AG04450 (cell line): Measurements from ENCODE around the gene UNK. TPM values are rescaled to one million over a fixed set of nuclear protein-coding genes. Genes with fewer than 3 reads are reported as not detected.
A peak's percentile ranks its signal among the peaks of the same experiment; 100 is the strongest.

Source experiments
- CTCF ChIA-PET: fragments of 300-600, 350-600 bp; formaldehyde crosslinking; extraction: SDS; loops from one replicate; lab custom pipeline; 2022; ENCODE audit warnings: antibody characterized with exemption, inconsistent platforms; lab: Charles Lee
- POLR2A ChIA-PET: fragments of 350-600 bp; formaldehyde crosslinking; extraction: SDS; loops from one replicate; lab custom pipeline; 2021; ENCODE audit warnings: antibody characterized with exemption, inconsistent platforms; lab: Yijun Ruan, JAX
- DNase-seq: peaks from one replicate; pipeline ENCODE4 v3.0.0-alpha.2; 2011; ENCODE audit warnings: low read depth, low spot score
- H3K27ac ChIP-seq: one replicate; pipeline ENCODE4 v1.5.1; 2012; ENCODE audit warnings: low read depth, low read length, control low read depth
- H3K27me3 ChIP-seq: one replicate; pipeline ENCODE4 v1.6.0; 2012; ENCODE audit warnings: low read length; ENCODE audit not compliant: control insufficient read depth, insufficient read depth
- H3K4me3 ChIP-seq: 2 replicates; pipeline ENCODE4 v1.5.1; 2011; ENCODE audit warnings: mild to moderate bottlenecking, low read depth, low read length, control low read depth
- H3K9me3 ChIP-seq: 2 replicates; pipeline ENCODE4 v1.5.1; 2012; ENCODE audit warnings: low read length; ENCODE audit not compliant: control insufficient read depth, insufficient read depth
- polyA plus RNA-seq: library from polyadenylated mRNA; depleted of rRNA; stranded (reverse); fragments of >200 nt; gene quantifications from 2 replicates; pipeline ENCODE4 v1.2.3, GENCODE V29; 2011
- TF ChIP-seq, protein P1 (sequence below): IDR thresholded peaks from 2 replicates; pipeline ENCODE4 v1.5.1; 2011; ENCODE audit warnings: low read depth, low read length, control low read depth, inconsistent platforms

UNK gene
- polyA plus RNA-seq, 1 experiment, result 11.4 TPM

DNA sequence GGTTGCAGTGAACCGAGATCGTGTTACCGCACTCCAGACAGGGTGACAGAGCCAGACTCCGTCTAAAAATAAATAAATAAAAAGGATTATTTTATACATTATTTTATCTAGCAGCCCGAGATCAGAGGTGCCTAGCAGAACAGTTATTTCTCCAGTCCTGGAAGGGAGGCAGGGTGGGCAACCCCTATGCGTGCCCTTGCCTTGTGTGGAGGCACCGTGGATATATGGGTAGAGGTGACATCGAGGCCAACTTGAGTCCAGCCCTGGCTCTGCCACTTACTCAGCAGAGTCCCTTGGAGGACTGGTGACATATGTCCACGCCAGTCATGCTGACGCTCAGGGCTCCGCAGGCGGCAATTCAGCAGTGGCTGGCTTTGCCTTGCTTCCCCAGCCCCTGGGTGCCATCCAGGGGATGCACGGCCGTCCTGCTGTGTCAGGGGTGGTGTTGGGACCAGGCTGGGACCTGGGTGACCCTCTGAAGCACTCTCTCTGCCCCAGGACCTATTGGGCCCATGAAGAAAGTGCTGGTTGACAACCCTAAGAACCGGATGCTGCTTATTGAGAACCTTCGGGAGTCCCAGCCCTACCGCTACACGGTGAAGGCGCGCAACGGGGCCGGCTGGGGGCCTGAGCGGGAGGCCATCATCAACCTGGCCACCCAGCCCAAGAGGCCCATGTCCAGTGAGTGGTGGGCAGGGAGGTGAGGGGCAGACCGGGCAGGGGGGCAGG, 32.8 kb upstream of the UNK start:
- Histone ChIP-seq H3K9me3 (no peaks in the 10 kb centered on the region), H3K4me3 (no peak overlapping the region), H3K27me3 (peaks cover 3% of the 10 kb centered on the region), H3K27ac (no peak overlapping the region)
- ChIA-PET CTCF (interaction anchor here (0.9 to 9.9 kb wide), 5 partner anchors 70 to 132 kb away, joined by 3 to 309 read pairs (median 85); partner anchors contain the start of gene SMIM5), POLR2A (no interaction called here)
- DNase-seq, result no peak
- TF ChIP-seq, protein P1, sequence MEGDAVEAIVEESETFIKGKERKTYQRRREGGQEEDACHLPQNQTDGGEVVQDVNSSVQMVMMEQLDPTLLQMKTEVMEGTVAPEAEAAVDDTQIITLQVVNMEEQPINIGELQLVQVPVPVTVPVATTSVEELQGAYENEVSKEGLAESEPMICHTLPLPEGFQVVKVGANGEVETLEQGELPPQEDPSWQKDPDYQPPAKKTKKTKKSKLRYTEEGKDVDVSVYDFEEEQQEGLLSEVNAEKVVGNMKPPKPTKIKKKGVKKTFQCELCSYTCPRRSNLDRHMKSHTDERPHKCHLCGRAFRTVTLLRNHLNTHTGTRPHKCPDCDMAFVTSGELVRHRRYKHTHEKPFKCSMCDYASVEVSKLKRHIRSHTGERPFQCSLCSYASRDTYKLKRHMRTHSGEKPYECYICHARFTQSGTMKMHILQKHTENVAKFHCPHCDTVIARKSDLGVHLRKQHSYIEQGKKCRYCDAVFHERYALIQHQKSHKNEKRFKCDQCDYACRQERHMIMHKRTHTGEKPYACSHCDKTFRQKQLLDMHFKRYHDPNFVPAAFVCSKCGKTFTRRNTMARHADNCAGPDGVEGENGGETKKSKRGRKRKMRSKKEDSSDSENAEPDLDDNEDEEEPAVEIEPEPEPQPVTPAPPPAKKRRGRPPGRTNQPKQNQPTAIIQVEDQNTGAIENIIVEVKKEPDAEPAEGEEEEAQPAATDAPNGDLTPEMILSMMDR, result no peak

DNA sequence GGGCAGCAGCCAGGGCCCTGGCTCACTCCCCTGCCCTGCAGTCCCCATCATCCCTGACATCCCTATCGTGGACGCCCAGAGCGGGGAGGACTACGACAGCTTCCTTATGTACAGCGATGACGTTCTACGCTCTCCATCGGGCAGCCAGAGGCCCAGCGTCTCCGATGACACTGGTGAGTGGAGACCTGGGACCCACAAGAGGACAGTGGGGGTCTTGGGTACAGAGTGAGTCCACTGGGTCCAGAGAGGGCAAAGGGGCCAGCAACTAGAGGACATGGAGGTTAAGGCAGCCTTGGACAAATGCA, 32.2 kb upstream of the UNK start:
- TF ChIP-seq, protein P1, result no peak
- DNase-seq, result no peak
- H3K4me3 ChIP-seq, result no peak overlapping the region
- no peaks in the 10 kb centered on the region for H3K9me3 ChIP-seq
- ChIA-PET POLR2A (interaction anchor here (2.1 to 2.3 kb wide), 2 partner anchors 12 to 28 kb away, joined by 12 to 18 read pairs; partner anchors contain the start of gene GALK1), CTCF (interaction anchor here (0.9 to 9.9 kb wide), 4 partner anchors 12 to 133 kb away, joined by 3 to 214 read pairs (median 34); partner anchors contain the start of genes GALK1 and SMIM5)
- no peak overlapping the region for H3K27ac ChIP-seq
- peaks cover 3% of the 10 kb centered on the region for H3K27me3 ChIP-seq

DNA sequence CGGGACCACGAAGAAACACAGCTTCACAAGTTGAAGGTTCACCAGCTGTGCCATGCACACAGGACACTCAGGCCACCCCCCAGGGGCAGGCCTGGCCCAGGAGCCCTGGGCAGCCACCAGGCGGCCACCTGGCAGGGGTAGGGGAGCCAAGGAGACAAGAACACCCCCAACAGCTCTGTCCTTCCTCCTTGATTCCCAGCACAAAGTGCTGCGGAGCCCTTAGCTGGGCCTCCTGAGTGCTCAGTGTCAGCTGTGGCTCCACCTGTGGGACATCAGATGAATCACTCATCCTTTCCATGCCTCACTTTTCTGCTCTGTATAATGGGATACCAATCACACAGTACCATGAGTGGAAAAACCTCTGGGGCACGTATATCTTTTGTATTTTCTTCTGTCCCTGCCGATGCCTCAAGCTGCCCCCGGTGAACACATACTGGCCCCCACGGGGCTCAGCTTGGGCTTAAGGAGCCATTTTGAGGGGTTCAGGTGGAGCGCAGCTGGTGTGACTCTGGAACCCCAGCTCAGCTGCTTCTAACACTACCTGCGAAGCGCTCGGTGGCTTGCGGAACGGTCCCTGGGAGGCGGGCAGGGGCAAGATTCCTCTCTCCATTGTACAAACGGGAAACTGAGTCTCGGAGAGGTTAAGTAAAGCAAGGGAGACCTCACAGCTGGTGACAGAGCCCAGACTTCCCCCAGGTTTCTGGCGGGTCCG, 31.6 kb upstream of the UNK start:
- TF ChIP-seq, protein P1, result no peak
- Histone ChIP-seq H3K27ac (no peak overlapping the region), H3K9me3 (no peaks in the 10 kb centered on the region), H3K4me3 (peak overlapping the region; percentile 57), H3K27me3 (peaks cover 3% of the 10 kb centered on the region)
- DNase-seq, result no peak
- POLR2A ChIA-PET, result interaction anchor here (0.6 to 2.3 kb wide), 6 partner anchors 9 to 119 kb away, joined by 3 to 18 read pairs (median 10); partner anchors contain the start of gene GALK1
- CTCF ChIA-PET, result interaction anchor here (0.5 to 9.9 kb wide), 28 partner anchors 8 to 632 kb away, joined by 3 to 214 read pairs (median 4); partner anchors contain the start of genes GALK1, RECQL5, SMIM5 and TMEM94

DNA sequence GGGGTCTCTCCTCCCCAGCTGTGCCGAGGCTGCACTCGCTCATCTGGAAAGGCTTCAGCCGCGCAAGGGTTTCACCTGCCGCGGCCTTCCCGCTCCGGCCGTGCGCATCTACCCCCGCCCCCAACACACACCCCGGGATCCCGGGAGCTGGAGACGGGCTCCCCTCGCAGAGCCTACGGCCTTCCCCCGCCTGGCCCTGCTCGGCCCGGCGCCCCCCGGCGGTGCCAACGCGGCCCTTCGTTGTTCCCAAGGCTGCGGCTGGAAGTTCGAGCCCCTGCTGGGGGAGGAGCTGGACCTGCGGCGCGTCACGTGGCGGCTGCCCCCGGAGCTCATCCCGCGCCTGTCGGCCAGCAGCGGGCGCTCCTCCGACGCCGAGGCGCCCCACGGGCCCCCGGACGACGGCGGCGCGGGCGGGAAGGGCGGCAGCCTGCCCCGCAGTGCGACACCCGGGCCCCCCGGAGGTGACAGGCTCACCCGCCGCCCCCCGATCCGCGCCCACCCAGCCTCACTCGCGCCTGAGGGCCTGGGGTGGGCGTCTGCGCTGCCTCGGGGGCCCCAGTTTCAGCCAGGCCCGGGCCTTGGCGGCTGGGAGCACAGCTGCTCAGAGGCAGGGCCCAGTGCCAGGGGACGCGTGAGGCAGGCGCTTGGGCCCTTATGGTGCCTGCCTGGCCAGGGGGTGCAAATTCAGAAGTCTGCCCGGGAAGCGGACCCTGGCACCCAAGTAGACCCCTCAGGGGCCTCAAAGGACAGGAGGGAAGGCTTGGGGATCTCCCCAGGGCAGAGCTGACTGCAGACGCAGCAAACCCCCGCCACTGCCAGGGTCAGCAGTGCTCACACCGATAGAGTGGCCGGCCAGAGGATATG, 30.9 kb upstream of the UNK start:
- CTCF ChIA-PET, result interaction anchor here (0.5 to 9.9 kb wide), 29 partner anchors 9 to 633 kb away, joined by 3 to 214 read pairs (median 4); partner anchors contain the start of genes GALK1, RECQL5, SMIM5 and TMEM94
- H3K27ac ChIP-seq, result no peak overlapping the region
- no peak for DNase-seq
- H3K4me3 ChIP-seq, result peak overlapping the region; percentile 57
- TF ChIP-seq, protein P1, result peak; percentile 38
- H3K9me3 ChIP-seq, result no peaks in the 10 kb centered on the region
- POLR2A ChIA-PET, result interaction anchor here (0.6 to 2.3 kb wide), 6 partner anchors 8 to 120 kb away, joined by 3 to 18 read pairs (median 10); partner anchors contain the start of gene GALK1
- H3K27me3 ChIP-seq, result peaks cover 3% of the 10 kb centered on the region
